Adipocyte (in vitro differentiated cells): Measurements from ENCODE around the gene SLC12A9.

Experiments
- DNase-seq: peaks from one replicate; pipeline ENCODE4 v3.0.0-alpha.2; 2015; ENCODE audit warnings: low read depth
- H3K27me3 ChIP-seq: replicated peaks from 2 replicates; pipeline ENCODE4 v1.7.0; 2013; ENCODE audit warnings: mild to moderate bottlenecking, low read length, moderate library complexity; ENCODE audit not compliant: control insufficient read depth, insufficient read depth
- H3K36me3 ChIP-seq: 2 replicates; pipeline ENCODE4 v1.7.0; 2013; ENCODE audit warnings: low read length, mild to moderate bottlenecking, moderate library complexity; ENCODE audit not compliant: control insufficient read depth, insufficient read depth, severe bottlenecking
- H3K4me1 ChIP-seq: 2 replicates; pipeline ENCODE4 v1.7.0; 2013; ENCODE audit warnings: mild to moderate bottlenecking, low read length, moderate library complexity; ENCODE audit not compliant: control insufficient read depth, insufficient read depth
- H3K4me3 ChIP-seq: 2 replicates; pipeline ENCODE4 v1.7.0; 2013; ENCODE audit warnings: mild to moderate bottlenecking, low read length, moderate library complexity
- H3K9ac ChIP-seq: 2 replicates; pipeline ENCODE4 v1.7.0; 2013; ENCODE audit warnings: mild to moderate bottlenecking, low read length, moderate library complexity
- H3K9me3 ChIP-seq: 2 replicates; pipeline ENCODE4 v1.7.0; 2013; ENCODE audit warnings: mild to moderate bottlenecking, low read length, moderate library complexity; ENCODE audit not compliant: control insufficient read depth

The SLC12A9 gene

GRCh38 chr7:100826514-100827329 is 25.8 kb upstream of the SLC12A9 start:
- Histone ChIP-seq H3K4me1 (peaks cover 15% of the 10 kb centered on the region), H3K27me3 (no peaks in the 10 kb centered on the region), H3K36me3 (no peaks in the 10 kb centered on the region), H3K9ac (peak overlapping the region; percentile 80), H3K4me3 (peak overlapping the region; percentile 85), H3K9me3 (no peaks in the 10 kb centered on the region)
- DNase-seq: peak; percentile 53

GRCh38 chr7:100827330-100828226 is 24.9 kb upstream of the SLC12A9 start, which contains the start of gene EPHB4:
Gene EPHB4 (minus strand): TSS chr7:100827523. CDS start chr7:100827030, 493 bp downstream.
- Histone ChIP-seq H3K9me3 (no peaks in the 10 kb centered on the region), H3K36me3 (no peaks in the 10 kb centered on the region), H3K27me3 (no peaks in the 10 kb centered on the region), H3K4me1 (peaks cover 15% of the 10 kb centered on the region), H3K4me3 (peak within 1 kb of the TSS; percentile 85), H3K9ac (peak within 1 kb of the TSS; percentile 80)
- peak; percentile 97 for DNase-seq

DNA sequence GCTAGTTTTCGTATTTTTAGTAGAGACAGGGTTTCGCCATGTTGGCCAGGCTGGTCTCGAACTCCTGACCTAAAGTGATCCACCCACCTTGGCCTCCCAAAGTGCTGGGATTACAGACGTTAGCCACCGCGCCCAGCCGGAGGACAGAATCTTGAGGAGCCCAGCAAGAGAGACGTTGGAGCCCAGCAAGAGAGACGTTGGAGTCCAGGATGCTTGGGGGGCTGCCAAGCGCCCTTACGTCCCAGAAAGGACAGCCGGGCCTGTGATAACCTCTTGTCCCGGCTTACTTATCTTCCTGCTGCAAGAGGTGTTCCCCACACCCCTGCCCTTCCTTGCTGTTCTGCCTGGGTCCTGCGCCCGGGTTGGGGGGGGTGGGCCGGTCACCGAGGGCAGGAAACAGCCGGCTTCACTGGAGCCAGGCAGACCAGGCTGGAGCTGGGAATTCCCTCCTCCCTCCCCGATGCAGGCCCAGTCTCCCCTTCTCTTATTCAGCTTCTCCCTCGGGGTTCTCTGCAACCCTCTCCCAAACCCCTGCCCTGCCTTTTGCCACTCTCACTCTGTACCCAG is 23.3 kb upstream of the SLC12A9 start:
- no peaks in the 10 kb centered on the region for H3K9me3 ChIP-seq
- no peak for DNase-seq
- H3K4me3 ChIP-seq: no peak overlapping the region
- peaks cover 15% of the 10 kb centered on the region for H3K4me1 ChIP-seq
- no peaks in the 10 kb centered on the region for H3K36me3 ChIP-seq
- H3K27me3 ChIP-seq: no peaks in the 10 kb centered on the region
- H3K9ac ChIP-seq: no peak overlapping the region

GRCh38 chr7:100830396-100830795 is 22.1 kb upstream of the SLC12A9 start:
- Histone ChIP-seq H3K36me3 (no peaks in the 10 kb centered on the region), H3K4me1 (peaks cover 15% of the 10 kb centered on the region), H3K27me3 (no peaks in the 10 kb centered on the region), H3K4me3 (no peak overlapping the region), H3K9me3 (no peaks in the 10 kb centered on the region), H3K9ac (no peak overlapping the region)
- DNase-seq: no peak

- Histone ChIP-seq H3K9ac (no peak overlapping the region), H3K4me1 (peaks cover 3% of the 10 kb centered on the region), H3K4me3 (no peak overlapping the region), H3K9me3 (no peaks in the 10 kb centered on the region), H3K36me3 (no peaks in the 10 kb centered on the region), H3K27me3 (no peaks in the 10 kb centered on the region)
- no peak for DNase-seq
Observed at GRCh38 chr7:100832281-100832633, 20.3 kb upstream of the SLC12A9 start.

DNA sequence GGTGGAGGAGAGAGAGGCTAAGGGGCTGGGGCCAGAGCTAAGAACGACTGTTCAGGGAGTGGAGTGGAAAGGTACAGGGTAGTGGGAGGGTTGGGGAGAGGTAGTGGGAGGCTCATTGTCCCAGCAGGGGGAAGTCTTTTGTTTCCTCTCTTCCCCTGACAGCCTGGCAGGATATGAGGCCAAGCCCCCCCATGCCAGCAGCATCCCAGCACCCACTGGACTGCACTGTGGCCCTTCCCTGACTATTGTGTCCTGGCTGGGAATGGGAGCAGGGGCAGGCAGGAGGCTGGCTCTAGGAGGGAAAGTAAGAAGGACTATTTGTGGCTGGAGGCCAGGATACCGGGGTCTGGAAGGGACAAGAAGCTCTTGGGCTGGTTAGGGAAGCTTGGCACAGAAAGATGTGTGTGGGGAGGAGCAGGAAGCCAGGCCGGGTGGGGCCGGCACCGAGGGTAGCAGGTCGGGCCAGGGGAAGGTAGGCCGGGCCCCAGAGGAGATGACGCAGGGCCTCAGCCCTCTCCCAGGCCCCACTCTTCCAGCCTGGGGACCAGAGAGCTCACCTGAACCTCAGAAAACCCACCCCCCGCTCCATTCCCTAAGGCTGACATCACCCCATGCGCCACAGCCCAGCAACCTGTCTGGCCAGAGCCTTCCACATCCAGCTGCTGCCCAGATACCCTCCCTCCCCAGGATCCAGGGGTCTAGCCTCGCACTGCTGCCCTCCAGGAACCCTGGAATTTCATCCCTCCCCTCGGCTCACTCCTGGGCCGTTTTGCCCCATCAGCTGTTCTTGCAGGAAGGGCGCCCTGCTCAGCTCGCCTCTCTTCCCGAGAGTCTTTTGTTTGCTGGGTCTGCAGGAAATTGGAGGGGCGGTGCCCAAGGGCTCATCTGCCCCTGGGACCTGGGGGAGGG is 16.4 kb upstream of the SLC12A9 start:
- H3K9me3 ChIP-seq: no peaks in the 10 kb centered on the region
- no peak overlapping the region for H3K4me3 ChIP-seq
- H3K27me3 ChIP-seq: no peaks in the 10 kb centered on the region
- H3K9ac ChIP-seq: no peak overlapping the region
- no peaks in the 10 kb centered on the region for H3K4me1 ChIP-seq
- DNase-seq: no peak
- no peaks in the 10 kb centered on the region for H3K36me3 ChIP-seq

DNA sequence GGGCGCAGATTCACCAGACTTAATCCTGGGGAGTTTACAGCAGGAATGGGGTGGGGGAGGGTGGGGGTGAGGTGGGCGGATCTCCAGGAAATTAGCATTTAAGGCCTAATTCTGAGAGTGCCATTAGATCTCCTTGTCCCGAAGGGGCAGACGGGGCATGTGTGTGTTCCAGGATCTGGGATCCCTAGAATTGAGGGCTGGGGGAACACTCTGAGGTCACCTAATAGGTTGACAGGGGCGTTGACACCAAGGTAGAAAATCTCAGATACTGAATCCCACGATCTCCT is 15.8 kb upstream of the SLC12A9 start:
- Histone ChIP-seq H3K27me3 (no peaks in the 10 kb centered on the region), H3K4me1 (no peaks in the 10 kb centered on the region), H3K9me3 (no peaks in the 10 kb centered on the region), H3K4me3 (peak overlapping the region; percentile 83), H3K9ac (peak overlapping the region; percentile 88), H3K36me3 (no peaks in the 10 kb centered on the region)
- DNase-seq: no peak

DNA sequence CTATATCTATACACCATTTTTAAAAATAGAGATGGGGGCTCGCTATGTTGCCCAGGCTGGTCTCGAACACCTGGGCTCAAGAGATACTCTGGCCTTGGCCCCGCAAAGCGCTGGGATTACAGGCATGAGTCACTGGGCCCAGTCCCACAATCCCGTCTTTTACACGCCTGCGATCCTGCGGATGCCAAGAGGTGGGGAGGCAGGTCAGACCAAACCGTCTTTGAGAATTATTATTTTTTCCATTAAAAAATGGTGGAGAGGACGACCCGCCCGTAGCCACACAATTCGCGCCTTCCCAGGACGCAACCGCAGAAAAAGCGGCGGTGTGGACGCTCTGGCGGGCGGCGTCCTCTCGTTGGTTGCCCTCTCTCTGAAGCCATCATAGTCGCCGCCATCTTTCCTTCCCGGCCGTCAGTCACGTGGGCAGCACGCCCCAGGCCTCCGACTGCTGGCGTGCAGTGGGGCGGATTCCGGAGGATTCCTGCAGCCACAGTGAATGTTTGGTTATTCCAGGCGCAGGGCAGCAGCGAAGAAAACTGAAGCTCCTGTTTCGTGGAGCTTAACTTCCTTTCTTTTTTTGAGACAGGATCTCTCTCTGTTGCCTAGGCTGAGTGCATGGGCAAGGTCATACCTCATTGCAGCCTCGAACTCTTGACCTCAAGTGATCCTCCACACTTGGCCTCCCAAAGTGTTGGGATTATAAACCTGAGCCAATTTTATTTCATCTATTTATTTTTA is 15.2 kb upstream of the SLC12A9 start:
- Histone ChIP-seq H3K4me1 (no peaks in the 10 kb centered on the region), H3K4me3 (peak overlapping the region; percentile 83), H3K9me3 (no peaks in the 10 kb centered on the region), H3K36me3 (no peaks in the 10 kb centered on the region), H3K27me3 (no peaks in the 10 kb centered on the region), H3K9ac (peak overlapping the region; percentile 88)
- DNase-seq: peak; percentile 92

GRCh38 chr7:100839361-100839760 is 13.2 kb upstream of the SLC12A9 start:
- DNase-seq: no peak
- no peaks in the 10 kb centered on the region for H3K9me3 ChIP-seq

GRCh38 chr7:100840470-100841100 is 11.9 kb upstream of the SLC12A9 start:
- H3K9me3 ChIP-seq: no peaks in the 10 kb centered on the region
- no peaks in the 10 kb centered on the region for H3K36me3 ChIP-seq
- DNase-seq: no peak
- no peak overlapping the region for H3K4me3 ChIP-seq
- H3K27me3 ChIP-seq: no peaks in the 10 kb centered on the region
- no peak overlapping the region for H3K9ac ChIP-seq
- H3K4me1 ChIP-seq: no peaks in the 10 kb centered on the region

More at GRCh38 chr7:100839361-100839760, 13.2 kb upstream of the SLC12A9 start:
- Histone ChIP-seq H3K9ac (no peak overlapping the region), H3K36me3 (no peaks in the 10 kb centered on the region), H3K4me1 (no peaks in the 10 kb centered on the region), H3K27me3 (no peaks in the 10 kb centered on the region), H3K4me3 (no peak overlapping the region)
